HG03575 (cell line): ENCODE data around the gene XPNPEP3.
A peak's percentile ranks its signal among the peaks of the same experiment; 100 is the strongest.
"Not testable (repeated sequence)": the region's sequence is repeated elsewhere in the genome, so short reads cannot be mapped to it uniquely, and the experiment has no call there.

ENCODE experiments used
- ATAC-seq: cut with Tn5 transposase; IDR thresholded peaks from one replicate; pipeline ENCODE4 v1.9.1; 2021; ENCODE audit not compliant: unreplicated experiment, insufficient number of reproducible peaks, low FRiP score; ENCODE audit errors: extremely low read depth

Gene XPNPEP3

DNA sequence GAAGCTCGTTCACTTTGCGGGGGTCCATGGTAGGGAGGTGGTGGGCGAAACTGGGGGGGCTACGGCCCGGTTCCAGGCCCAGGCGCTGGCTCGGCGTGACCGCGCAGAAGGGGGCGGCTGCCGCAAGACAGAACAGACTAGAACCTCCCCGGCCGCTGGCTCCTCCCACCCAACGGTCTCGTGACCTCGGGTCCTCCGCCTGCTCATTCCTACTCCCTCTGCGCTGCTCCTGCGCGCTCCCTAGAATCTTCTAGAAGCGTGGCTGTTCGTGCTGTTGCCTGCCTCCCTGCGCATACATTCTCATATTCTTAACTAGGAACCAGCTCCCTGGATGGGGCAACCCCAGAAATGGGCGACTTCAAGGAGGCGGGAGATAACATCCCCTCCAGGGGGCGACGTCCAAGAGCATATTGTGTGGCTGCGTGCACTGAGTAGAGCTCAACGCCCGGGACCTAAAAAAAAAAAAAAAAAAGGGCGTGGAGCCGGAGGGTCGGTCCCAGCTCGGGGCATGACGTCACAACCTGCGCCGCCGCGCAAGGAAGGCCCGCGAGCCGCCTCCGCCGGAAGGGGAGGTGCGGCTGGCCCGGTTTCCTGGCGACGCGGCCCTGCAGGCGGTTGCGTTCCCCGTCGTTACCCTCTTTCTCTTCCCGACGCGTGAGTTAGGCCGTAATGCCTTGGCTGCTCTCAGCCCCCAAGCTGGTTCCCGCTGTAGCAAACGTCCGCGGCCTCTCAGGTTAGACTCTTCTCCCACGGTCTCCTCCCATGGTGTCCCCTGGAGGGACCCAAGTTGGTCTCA, at the start of gene XPNPEP3, which contains the start of gene ST13:
Gene XPNPEP3 (plus strand): TSS at position 636 of the 796 bp plus-strand sequence. CDS start 34 bp downstream, at position 670.
Gene ST13 (minus strand): TSS at position 127 of the 796 bp plus-strand sequence. CDS start 99 bp downstream, at position 28.
- peak; percentile 48 for ATAC-seq

DNA sequence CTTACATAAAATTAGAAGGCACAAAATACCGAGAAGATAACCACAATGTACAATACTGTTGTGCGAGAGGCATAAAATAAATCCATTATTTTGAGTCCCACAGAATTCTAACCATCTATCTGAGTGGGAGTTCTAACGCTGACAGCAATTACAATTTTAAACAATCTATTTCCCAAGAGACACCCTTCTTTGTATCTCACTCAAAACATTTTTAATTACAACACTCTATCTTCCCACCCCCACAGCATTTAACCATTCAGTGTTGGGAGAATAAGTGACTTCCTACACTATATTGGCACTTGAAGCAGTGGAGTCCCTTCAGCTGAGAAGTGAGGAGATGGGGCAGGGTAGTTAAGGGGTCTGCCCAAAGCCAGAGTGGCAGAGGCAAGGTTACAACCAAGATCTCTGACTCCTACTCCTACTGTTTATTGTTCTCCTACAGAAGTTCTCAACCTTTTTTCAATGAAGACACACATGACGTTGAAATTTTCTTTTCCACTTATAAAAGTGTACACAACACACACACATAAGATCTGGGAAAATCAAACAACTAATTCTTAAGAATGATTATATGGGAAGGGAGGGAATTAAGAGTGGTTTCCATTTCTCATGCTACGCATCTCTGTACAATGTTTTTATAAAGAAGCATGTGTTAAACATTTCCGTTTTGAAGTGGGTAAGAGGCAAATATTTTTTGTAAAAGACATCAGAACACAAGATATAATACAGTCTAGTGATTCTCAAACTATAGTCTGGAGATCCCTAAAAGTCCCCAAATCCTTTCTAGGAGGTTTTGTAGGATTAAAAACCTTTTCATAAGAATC, 48.7 kb upstream of the XPNPEP3 start:
- no peak for ATAC-seq

DNA sequence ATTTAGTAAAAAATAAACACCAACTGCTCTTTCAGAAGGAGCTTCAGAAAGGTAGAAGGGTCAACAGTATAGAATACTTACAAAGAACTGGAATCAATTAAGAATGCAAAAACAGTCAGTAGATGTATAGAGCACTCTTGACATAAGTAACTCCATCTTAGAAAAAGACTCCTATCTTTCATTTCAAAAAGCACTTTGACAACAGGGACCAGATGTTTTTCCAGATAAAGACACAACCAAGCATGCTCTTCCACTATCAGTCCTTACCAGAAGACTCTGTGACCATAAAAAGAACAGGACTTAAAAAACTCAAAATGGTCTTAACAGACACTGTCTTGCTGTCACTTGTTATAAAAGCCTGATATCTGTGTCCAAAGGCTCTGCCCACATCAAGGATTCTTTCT, 43.0 kb upstream of the XPNPEP3 start:
- ATAC-seq, result no peak

DNA sequence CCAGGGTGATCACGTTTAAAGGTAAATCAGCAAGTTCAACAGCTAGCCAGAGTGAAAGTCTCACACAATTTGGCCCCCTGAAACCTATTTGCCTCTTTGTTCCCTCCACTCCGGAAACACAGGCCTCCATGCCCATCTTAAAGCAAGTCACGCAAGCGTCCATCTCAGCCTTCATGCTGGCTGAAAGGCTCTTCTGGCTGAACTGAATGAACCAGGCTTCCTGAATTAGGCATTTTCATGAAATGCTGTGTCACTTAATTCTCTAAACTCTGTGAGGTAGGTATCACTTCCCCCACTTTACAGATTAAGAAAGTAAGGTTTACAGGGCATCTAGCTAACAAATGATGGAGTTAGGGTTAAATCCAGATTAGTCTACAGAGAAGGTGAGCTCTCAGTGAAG, 39.2 kb upstream of the XPNPEP3 start:
- no peak for ATAC-seq

- ATAC-seq, result no peak
Observed at GRCh38 chr22:40818192-40818746, 38.7 kb upstream of the XPNPEP3 start.

DNA sequence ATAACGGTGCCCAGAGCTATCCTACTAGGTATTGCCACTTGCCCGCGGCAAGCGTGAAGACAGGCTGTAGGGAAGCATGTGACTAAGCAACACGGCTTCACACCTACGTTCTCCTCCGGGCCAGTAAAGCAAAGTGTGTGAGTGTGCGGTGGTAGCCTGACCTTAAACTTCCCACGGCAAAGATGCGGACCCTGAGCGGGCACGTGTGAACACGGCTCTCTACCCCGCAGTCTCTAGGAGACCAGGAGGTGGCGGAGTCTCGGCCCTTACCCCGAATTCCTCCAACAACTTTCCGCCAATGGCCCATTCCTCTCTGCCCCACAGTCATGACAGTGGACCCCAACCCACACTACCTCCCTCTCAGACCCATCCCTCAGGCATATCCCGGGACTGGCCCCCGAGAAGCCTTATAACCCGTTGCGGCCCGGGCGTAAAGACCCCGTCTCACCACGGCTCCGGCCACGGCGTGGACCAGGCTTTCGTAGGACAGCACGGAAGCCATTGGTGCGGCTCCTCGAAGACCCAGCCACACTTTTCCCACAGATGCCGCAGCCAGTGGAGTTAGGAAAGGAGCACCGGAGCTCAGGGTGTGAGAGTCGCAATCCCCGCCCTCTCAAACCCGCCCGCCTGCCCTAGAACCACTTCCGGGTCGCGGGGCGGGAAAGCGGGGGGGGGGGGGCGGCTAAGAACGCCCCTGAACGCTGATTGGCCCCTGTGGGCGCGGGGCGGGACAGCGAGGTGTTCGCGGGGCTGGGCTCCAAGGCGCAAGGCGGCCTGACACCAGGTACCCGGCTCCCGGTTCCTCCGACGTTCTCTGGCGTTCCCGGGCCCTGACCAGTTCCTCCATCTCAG, 38.0 kb upstream of the XPNPEP3 start, which contains the start of gene SLC25A17:
Gene SLC25A17 (minus strand): TSS at position 600 of the 852 bp plus-strand sequence. CDS start 98 bp downstream, at position 502.
- no peak for ATAC-seq

GRCh38 chr22:40819599-40820140, 37.3 kb upstream of the XPNPEP3 start:
- ATAC-seq, result no peak

DNA sequence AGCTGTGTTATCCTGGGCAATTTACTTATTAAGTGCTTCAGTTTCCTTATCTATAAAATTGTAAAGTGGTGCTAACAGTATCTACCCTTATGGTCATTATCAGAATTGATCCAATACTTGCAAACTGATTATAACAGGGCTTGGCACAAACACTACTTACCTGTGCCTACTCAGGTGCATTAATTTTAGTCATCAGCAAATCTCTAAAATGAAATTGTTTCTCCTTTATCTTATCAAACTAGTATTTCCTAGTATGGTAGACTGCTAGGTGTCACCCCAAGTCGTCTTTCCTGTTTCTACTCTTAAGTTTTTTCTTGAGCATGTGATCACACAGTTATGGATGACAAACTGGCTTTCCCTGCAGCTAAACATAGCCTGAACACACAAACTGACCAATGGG, 33.5 kb upstream of the XPNPEP3 start:
- ATAC-seq, result no peak

DNA sequence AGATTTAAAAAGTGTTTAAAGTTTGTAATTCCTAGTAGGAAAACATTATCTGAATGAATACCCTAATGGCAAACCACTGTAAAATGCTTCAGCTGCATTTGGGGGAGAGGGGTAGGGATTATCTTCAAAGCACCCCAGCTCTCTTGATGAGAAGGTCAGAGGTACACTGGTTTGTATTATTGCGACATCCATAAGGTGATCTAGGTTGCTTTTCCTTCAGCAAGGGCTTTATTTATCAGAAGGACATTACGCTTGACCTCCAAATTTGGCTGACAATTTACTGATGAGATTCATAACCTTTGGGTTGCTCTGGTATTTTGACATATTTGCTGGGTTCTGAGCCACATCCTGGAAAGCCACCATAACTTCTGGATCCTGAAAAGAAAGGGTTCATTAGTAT, 30.7 kb upstream of the XPNPEP3 start:
- ATAC-seq, result not testable (repeated sequence)

DNA sequence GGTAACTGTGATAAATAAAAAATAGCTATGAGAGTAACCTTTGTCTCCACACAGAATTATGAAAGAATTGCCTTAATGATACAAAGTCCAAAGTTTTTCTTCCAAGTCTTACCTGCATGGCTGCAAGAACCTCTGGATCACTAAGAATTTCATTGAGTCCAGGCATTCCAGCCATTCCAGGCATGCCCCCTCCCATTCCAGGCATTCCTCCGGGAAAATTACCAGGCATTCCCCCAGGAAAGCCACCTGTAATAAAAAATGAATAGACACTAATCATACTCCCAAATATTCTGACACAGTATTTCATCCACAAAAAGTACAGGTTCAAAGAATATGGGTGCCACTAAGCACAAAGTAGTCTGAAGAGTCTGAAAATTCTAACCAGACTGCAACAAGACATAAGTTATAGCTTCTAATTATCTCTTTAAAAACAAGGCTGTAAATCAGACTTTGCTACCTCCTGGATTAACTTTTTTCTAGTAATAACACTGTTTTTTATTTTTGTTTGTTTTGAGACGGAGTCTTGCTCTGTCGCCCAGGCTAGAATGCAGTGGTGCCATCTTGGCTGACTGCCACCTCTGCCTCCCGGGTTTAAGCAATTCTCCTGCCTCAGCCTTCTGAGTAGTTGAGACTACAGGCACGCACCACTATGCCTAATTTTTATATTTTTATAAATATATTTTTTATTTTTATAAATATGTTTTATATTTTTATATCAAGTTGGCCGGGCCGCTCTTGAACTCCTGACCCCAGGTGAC, 29.8 kb upstream of the XPNPEP3 start:
- no peak for ATAC-seq

DNA sequence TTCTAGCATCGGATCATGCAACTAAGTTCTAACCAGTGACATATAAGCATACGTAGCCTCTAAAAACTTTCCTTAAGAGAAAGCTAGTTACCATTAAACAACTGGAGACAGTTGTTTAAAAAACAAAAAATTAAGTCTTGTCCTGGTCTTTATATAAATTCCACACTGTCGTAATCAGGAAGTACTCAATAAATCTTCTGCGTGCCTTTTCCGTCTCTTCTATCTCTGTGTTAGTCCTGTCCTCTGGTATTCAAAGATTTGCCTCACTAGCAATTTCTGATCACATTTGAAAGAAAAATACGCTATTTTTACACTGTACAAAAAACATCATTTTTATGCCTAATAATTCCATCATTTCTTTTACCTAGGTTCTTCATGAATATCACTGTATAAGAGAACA, 27.8 kb upstream of the XPNPEP3 start:
- ATAC-seq, result no peak

DNA sequence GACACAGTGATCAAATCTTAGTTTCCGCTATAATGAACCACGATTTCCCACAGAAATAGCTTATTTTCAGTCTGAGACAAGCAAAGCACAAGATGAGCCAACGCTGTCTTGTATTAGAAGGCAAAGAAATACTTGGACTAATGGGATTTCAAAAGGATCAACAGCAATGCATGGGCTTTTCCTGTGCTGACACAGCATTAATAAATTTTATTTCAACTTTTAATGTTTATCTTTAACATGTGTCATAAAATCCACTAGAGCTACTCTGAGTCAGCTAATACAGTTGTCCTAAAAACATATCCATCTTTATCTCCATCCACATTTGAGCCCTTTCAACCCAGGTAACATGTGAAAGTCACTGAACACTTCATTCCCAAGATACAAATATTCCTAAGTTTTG, 22.3 kb upstream of the XPNPEP3 start:
- ATAC-seq, result no peak

DNA sequence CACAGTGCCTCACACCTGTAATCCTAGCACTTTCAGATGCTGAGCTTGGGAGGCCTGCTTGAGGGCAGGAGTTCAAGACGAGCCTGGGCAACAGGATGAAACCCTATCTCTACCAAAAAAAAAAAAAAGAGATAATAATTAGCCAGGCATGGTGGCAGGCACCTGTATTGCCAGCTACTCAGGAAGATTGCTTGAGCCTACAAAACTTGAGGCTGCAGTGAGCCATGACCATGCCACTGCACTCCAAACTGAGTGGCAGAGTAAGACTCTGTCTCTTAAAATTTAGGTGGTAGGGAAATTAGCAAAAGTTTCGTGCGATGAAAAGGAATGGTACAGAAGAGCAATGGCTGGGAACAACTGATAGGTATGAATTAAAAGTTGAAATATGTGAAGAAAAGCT, 18.5 kb upstream of the XPNPEP3 start:
- ATAC-seq, result no peak

DNA sequence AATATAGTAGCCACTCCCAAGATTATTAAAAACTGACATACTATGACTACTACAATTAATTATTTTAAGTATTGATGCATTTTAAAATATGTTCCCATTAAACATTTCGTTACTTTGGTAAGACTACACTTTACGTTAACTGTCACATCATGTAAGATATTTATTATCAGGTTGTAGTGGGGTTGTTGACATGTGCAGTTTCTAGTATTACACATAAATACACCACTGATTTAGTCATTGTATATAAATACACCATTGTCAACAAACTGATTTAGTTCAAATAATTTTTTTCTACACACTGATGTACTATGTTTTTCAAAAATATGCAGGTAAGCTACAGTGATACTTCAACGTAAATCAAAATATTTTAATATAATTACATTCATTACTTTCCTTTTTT, 12.0 kb upstream of the XPNPEP3 start:
- no peak for ATAC-seq

DNA sequence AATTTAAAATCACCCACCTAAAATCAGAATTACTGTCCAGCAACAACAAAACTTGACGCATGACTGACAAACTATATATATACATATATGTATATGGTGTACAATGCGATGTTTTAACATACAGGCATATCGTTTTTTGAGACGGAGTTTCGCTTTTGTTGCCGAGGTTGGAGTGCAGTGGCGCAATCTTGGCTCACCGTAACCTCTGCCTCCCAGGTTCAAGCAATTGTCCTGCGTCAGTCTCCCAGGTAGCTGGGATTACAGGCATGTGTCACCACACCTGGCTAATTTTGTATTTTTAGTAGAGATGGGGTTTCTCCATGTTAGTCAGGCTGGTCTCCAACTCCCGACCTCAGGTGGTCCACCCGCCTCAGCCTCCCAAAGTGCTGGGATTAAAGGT, 11.1 kb upstream of the XPNPEP3 start:
- ATAC-seq, result not testable (repeated sequence)

GRCh38 chr22:40853333-40853732, 3.6 kb upstream of the XPNPEP3 start:
- no peak for ATAC-seq

- ATAC-seq, result no peak
Observed at GRCh38 chr22:40853961-40854360, 3.0 kb upstream of the XPNPEP3 start.
